GM23338 (cell line): ENCODE results near the gene TMEM50A.
"Not testable (repeated sequence)": the region's sequence is repeated elsewhere in the genome, so short reads cannot be mapped to it uniquely, and the experiment has no call there.

Experiments
- CREB1 ChIP-seq: fragments of 250-450 bp; sonication (Bioruptor Pico); IDR thresholded peaks from 2 replicates; pipeline ENCODE4 v1.5.0; 2020; ENCODE audit warnings: low read depth, mild to moderate bottlenecking, moderate library complexity
- CTCF ChIP-seq, 2 experiments: fragments of 200-600 bp in 1 of 2; sonication (generic) in 1 of 2; conservative IDR thresholded peaks; 2 replicates each; pipeline versions ENCODE4 v1.5.1 to v1.6.1; 2016 to 2017; ENCODE audit warnings: antibody characterized with exemption in 2 of 2, low read depth in 2 of 2, mild to moderate bottlenecking in 2 of 2, moderate library complexity in 1 of 2
- ETS1 ChIP-seq: IDR thresholded peaks from 2 replicates; pipeline ENCODE4 v1.6.1; 2016; ENCODE audit warnings: antibody characterized with exemption
- EZH2 ChIP-seq: fragments of 200-600 bp; sonication (generic); IDR thresholded peaks from one replicate; pipeline ENCODE4 v1.8.0; 2017; ENCODE audit warnings: antibody characterized with exemption, mild to moderate bottlenecking, low read depth; ENCODE audit not compliant: unreplicated experiment
- EZH2phosphoT487 ChIP-seq: fragments of 200-600 bp; sonication (generic); IDR thresholded peaks from one replicate; pipeline ENCODE4 v1.8.1; 2018; ENCODE audit warnings: antibody characterized with exemption; ENCODE audit not compliant: unreplicated experiment
- NANOG ChIP-seq: IDR thresholded peaks from 2 replicates; pipeline ENCODE4 v1.6.1; 2016; ENCODE audit warnings: antibody characterized with exemption, borderline replicate concordance
- POLR2AphosphoS5 ChIP-seq: IDR thresholded peaks from 2 replicates; pipeline ENCODE4 v1.6.1; 2016; ENCODE audit warnings: antibody characterized with exemption, low read depth
- REST ChIP-seq: IDR thresholded peaks from one replicate; pipeline ENCODE4 v1.6.1; 2018; ENCODE audit warnings: antibody characterized with exemption; ENCODE audit not compliant: unreplicated experiment

GRCh38 chr1:25290043-25290442, 48.1 kb upstream of the TMEM50A start:
- not testable (repeated sequence) for TF ChIP-seq CREB1 (CRISPR knock-in tag); EZH2phosphoT487; EZH2; POLR2AphosphoS5; REST; ETS1; NANOG
- peak; percentile 15 to 43; a peak in 3 of 4 replicates for TF ChIP-seq CTCF (conservative IDR thresholded peaks at IDR 0.05; ENCODE audit: low read depth in 2 of 2)
